DOHH2 (cell line): ENCODE measurements around the gene CRYBB3.

Source experiments
- H3F3A ChIP-seq: fragments of 200-600 bp; sonication (generic), shearing (Covaris generic); 2 replicates; pipeline ENCODE4 v1.6.0; 2016; ENCODE audit warnings: antibody characterized with exemption, mild to moderate bottlenecking; ENCODE audit not compliant: control insufficient read depth, insufficient read depth
- H3K27ac ChIP-seq: fragments of 200-600 bp; sonication (generic); 2 replicates; pipeline ENCODE4 v1.5.1; 2014; ENCODE audit warnings: low read depth, mild to moderate bottlenecking, low read length, moderate library complexity
- H3K27me3 ChIP-seq: fragments of 200-600 bp; sonication (generic); 2 replicates; pipeline ENCODE4 v1.6.1; 2014; ENCODE audit warnings: mild to moderate bottlenecking, low read length, mixed read lengths; ENCODE audit not compliant: control insufficient read depth
- H3K36me3 ChIP-seq: fragments of 200-600 bp; sonication (generic); 2 replicates; pipeline ENCODE4 v1.6.1; 2014; ENCODE audit warnings: mild to moderate bottlenecking, low read length, moderate library complexity, mixed read lengths; ENCODE audit not compliant: control insufficient read depth
- H3K4me1 ChIP-seq: fragments of 200-600 bp; sonication (generic); 2 replicates; pipeline ENCODE4 v1.6.1; 2014; ENCODE audit warnings: mild to moderate bottlenecking, low read length, mixed read lengths; ENCODE audit not compliant: control insufficient read depth
- H3K4me2 ChIP-seq: fragments of 200-600 bp; sonication (generic); 2 replicates; pipeline ENCODE4 v1.6.0; 2014; ENCODE audit warnings: mild to moderate bottlenecking, low read length, moderate library complexity
- H3K4me3 ChIP-seq: fragments of 200-600 bp; sonication (generic); 2 replicates; pipeline ENCODE4 v1.5.1; 2014; ENCODE audit warnings: mild to moderate bottlenecking, low read length, mixed read lengths
- H3K79me2 ChIP-seq: fragments of 200-600 bp; sonication (generic); 2 replicates; pipeline ENCODE4 v1.6.1; 2014; ENCODE audit warnings: mild to moderate bottlenecking, low read length, mixed read lengths; ENCODE audit not compliant: control insufficient read depth
- H3K9me2 ChIP-seq: fragments of 200-600 bp; sonication (generic); replicated peaks from 2 replicates; pipeline ENCODE4 v1.6.1; 2014; ENCODE audit warnings: mild to moderate bottlenecking, low read length, mixed read lengths; ENCODE audit not compliant: control insufficient read depth
- H3K9me3 ChIP-seq: fragments of 200-600 bp; sonication (generic); 2 replicates; pipeline ENCODE4 v1.6.1; 2014; ENCODE audit warnings: antibody characterized with exemption, low read length, mixed read lengths; ENCODE audit not compliant: control insufficient read depth, insufficient read depth
- H4K20me1 ChIP-seq: fragments of 200-600 bp; sonication (generic); 2 replicates; pipeline ENCODE4 v1.6.0; 2014; ENCODE audit warnings: low read depth, mild to moderate bottlenecking, antibody characterized with exemption, low read length, moderate library complexity; ENCODE audit not compliant: control insufficient read depth, insufficient read depth
- EZH2phosphoT487 ChIP-seq: fragments of 200-600 bp; sonication (generic); IDR thresholded peaks from 2 replicates; pipeline ENCODE4 v1.6.1; 2017; ENCODE audit warnings: borderline replicate concordance, mild to moderate bottlenecking, antibody characterized with exemption, low read length, moderate library complexity, mixed read lengths
- TF ChIP-seq, protein P1 (sequence below): fragments of 200-600 bp; sonication (generic); IDR thresholded peaks from one replicate; pipeline ENCODE4 v1.5.1; 2014; ENCODE audit warnings: antibody characterized with exemption, mild to moderate bottlenecking, low read depth, low read length; ENCODE audit not compliant: poor library complexity, severe bottlenecking

CRYBB3 gene

DNA sequence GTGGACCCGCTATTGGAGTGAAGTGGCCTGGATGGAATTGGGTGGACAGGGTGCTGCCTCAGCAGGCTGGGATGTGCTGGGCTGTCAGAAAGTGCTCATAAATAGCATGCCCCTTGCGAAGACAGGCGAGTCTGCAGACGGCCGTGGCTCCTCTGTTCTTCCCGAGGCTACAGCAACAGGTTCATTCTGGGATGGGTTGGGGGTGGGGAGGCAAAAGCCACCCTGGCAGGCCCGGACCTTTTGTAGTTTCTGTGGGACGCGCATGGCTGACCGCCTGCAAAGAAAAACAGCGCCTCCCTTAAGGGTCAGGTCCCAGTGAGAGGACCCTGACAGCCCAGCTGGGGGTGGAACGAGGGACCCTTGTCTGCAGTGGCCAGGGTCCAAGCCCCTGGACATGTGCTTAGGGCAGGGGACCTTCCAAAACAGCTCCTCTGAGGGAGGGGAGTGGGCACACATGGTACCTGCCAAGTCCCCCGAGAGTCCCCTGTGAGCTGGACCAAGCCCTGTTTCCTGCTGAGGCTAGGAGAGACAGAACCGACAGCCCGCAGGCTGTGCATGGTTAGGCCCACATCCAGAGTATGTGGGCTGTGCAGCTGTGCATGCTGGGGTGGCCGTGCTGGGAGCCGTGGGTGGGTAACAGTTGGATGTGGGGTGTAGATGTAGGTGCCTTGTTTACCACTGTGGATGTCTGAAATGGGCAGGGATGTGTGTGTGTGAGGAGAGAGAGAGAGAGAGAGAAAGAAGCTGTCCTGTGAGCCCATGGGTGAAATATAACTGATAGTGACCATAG, at the start of gene CRYBB3:
Gene CRYBB3 (plus strand): TSS at position 128 of the 790 bp plus-strand sequence. CDS start 1,539 bp downstream, outside the sequence.
- Histone ChIP-seq H4K20me1 (no peaks in the 10 kb centered on the region), H3K9me3 (no peaks in the 10 kb centered on the region), H3K4me1 (no peaks in the 10 kb centered on the region), H3K27me3 (no peaks in the 10 kb centered on the region), H3K79me2 (no peaks in the 10 kb centered on the region), H3K36me3 (no peaks in the 10 kb centered on the region), H3F3A (no peaks in the 10 kb centered on the region), H3K4me3 (no peak within 1 kb of the TSS), H3K9me2 (no peaks in the 10 kb centered on the region), H3K27ac (no peak within 1 kb of the TSS), H3K4me2 (no peak within 1 kb of the TSS)
- TF ChIP-seq, protein P1, sequence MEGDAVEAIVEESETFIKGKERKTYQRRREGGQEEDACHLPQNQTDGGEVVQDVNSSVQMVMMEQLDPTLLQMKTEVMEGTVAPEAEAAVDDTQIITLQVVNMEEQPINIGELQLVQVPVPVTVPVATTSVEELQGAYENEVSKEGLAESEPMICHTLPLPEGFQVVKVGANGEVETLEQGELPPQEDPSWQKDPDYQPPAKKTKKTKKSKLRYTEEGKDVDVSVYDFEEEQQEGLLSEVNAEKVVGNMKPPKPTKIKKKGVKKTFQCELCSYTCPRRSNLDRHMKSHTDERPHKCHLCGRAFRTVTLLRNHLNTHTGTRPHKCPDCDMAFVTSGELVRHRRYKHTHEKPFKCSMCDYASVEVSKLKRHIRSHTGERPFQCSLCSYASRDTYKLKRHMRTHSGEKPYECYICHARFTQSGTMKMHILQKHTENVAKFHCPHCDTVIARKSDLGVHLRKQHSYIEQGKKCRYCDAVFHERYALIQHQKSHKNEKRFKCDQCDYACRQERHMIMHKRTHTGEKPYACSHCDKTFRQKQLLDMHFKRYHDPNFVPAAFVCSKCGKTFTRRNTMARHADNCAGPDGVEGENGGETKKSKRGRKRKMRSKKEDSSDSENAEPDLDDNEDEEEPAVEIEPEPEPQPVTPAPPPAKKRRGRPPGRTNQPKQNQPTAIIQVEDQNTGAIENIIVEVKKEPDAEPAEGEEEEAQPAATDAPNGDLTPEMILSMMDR, result no peak
- no peak for TF ChIP-seq EZH2phosphoT487

DNA sequence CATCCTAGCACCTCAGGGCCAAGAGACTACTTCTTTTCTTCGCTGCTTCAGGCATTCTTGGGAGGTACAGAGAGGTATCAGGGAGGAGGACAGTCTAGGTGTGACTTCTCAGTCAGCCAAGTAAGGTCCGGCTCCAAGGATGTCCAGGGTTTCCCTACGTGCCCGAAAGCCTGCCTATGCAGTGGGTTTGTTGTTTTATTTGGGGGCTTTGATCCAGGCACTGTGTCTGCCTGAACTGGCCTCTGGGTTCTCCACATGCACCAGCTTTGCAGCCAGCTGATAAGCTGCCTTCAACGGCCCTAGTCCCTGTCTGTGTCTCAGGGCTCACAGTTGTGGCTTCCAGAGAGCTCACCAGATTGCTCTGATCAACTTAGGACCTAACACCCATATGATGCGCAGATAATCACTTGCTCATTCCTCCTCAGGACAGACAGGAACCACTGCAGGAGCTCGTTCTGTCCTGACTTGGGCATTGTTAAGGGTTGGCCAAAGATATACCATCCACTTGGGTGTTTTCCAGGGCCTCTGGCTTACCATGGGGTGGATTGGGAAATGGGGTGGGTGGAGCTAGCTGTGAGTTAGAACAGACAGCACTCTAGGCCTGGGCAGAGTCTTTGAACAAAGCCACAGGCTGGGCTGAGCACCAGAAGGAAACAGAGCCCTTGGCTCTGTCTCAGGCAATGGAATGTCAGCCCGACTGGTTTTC, 45.5 kb upstream of the CRYBB3 start:
- Histone ChIP-seq H3K4me3 (no peak overlapping the region), H3K36me3 (no peaks in the 10 kb centered on the region), H3K79me2 (no peaks in the 10 kb centered on the region), H4K20me1 (no peaks in the 10 kb centered on the region), H3K4me2 (no peak overlapping the region), H3K27ac (no peak overlapping the region), H3F3A (no peaks in the 10 kb centered on the region), H3K4me1 (no peaks in the 10 kb centered on the region), H3K9me2 (no peaks in the 10 kb centered on the region), H3K9me3 (no peaks in the 10 kb centered on the region), H3K27me3 (no peaks in the 10 kb centered on the region)
- TF ChIP-seq, protein P1, result no peak
- no peak for TF ChIP-seq EZH2phosphoT487

DNA sequence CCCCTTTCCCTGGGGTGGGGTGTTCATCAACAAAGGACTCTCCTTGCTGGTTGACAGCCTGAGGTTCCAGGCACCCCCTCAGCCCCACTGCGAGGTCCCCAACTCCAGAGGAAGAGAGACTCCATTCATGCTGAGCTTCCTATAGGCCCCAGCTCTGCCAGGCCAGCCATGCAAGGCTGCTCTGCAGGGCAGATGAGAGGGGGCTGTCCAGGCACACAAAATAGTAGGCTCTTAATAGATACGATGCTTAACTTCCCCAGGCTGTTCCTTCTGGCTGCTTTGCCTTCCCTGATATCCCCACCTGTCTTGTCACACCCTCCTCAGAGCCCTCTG, 45.0 kb upstream of the CRYBB3 start:
- no peaks in the 10 kb centered on the region for H3K27me3 ChIP-seq
- no peaks in the 10 kb centered on the region for H3K9me2 ChIP-seq
- no peaks in the 10 kb centered on the region for H4K20me1 ChIP-seq
- no peaks in the 10 kb centered on the region for H3K4me1 ChIP-seq
- no peaks in the 10 kb centered on the region for H3K79me2 ChIP-seq
- no peak overlapping the region for H3K27ac ChIP-seq
- no peaks in the 10 kb centered on the region for H3F3A ChIP-seq
- no peak for TF ChIP-seq EZH2phosphoT487
- TF ChIP-seq, protein P1, result no peak
- H3K4me3 ChIP-seq, result no peak overlapping the region
- no peak overlapping the region for H3K4me2 ChIP-seq
- no peaks in the 10 kb centered on the region for H3K36me3 ChIP-seq
- no peaks in the 10 kb centered on the region for H3K9me3 ChIP-seq
